Measurements from ENCODE around the gene ATF7IP2. TPM values are rescaled to one million over a fixed set of nuclear protein-coding genes. Genes with fewer than 3 reads are reported as not detected.

Gene ATF7IP2
- total RNA-seq, 1 donor from 2014 or later: 14.9 TPM

Other genes starting within 250 kb of the ATF7IP2 start
- gene GRIN2A, start 203.6 kb upstream of the ATF7IP2 start, total RNA-seq: under 0.01 and 0.18 TPM in 2 replicates
- 6.0 and 6.9 TPM in 2 replicates for gene EMP2, start 194.5 kb downstream of the ATF7IP2 start, total RNA-seq

Data from glomerular endothelial cell (primary cell).